H1 (cell line): Measurements from ENCODE around the gene SLC35F6. TPM values are rescaled to one million over a fixed set of nuclear protein-coding genes. Genes with fewer than 3 reads are reported as not detected.

Experiments
- CTCF ChIA-PET: fragments of 300-600 bp; sonication (Branson Sonifier 250); formaldehyde crosslinking; loops from one replicate; lab custom pipeline; 2021; ENCODE audit not compliant: partially characterized antibody; lab: Charles Lee
- POLR2A ChIA-PET: fragments of 300-600 bp; sonication (Branson Sonifier 250); formaldehyde crosslinking; loops from one replicate; lab custom pipeline; 2021; ENCODE audit warnings: inconsistent platforms; ENCODE audit not compliant: partially characterized antibody; lab: Charles Lee
- DNase-seq, 2 experiments: peaks; one replicate each; pipeline versions ENCODE4 v3.0.0 to v3.0.0-alpha.2; 2010 to 2022; ENCODE audit warnings: low spot score in 2 of 2, low read depth in 1 of 2, mixed read lengths in 1 of 2
- FAIRE-seq: peaks from 2 replicates; lab custom pipeline; 2011; peaks lifted over from hg19 to GRCh38; lab: Jason Lieb, UNC
- H2AFZ ChIP-seq: 2 replicates; pipeline ENCODE4 v1.8.1; 2012; ENCODE audit warnings: low read length, inconsistent platforms
- H2AK5ac ChIP-seq: 2 replicates; pipeline ENCODE4 v1.6.1; 2013; ENCODE audit warnings: low read depth, low read length
- H2BK120ac ChIP-seq: replicated peaks from 2 replicates; pipeline ENCODE3; 2013; ENCODE audit warnings: low read depth, low read length, inconsistent platforms
- H2BK12ac ChIP-seq: 2 replicates; pipeline ENCODE4 v1.6.1; 2013; ENCODE audit warnings: low read depth, low read length
- H2BK15ac ChIP-seq: 2 replicates; pipeline ENCODE4 v1.6.1; 2013; ENCODE audit warnings: low read length
- H2BK20ac ChIP-seq: 2 replicates; pipeline ENCODE4 v1.6.1; 2013; ENCODE audit warnings: low read length
- H2BK5ac ChIP-seq: 2 replicates; pipeline ENCODE4 v1.6.1; 2013; ENCODE audit warnings: low read depth, low read length
- H3K14ac ChIP-seq: 2 replicates; pipeline ENCODE4 v1.6.1; 2013; ENCODE audit warnings: inconsistent platforms; ENCODE audit not compliant: insufficient read length
- H3K18ac ChIP-seq: 2 replicates; pipeline ENCODE4 v1.6.1; 2013; ENCODE audit warnings: low read length; ENCODE audit errors: extremely low read depth
- H3K23ac ChIP-seq: 2 replicates; pipeline ENCODE4 v1.6.1; 2013; ENCODE audit warnings: inconsistent platforms; ENCODE audit not compliant: insufficient read length
- H3K23me2 ChIP-seq: 2 replicates; pipeline ENCODE4 v1.6.1; 2013; ENCODE audit warnings: low read depth, low read length
- H3K27ac ChIP-seq: 2 replicates; pipeline ENCODE4 v1.6.1; 2011; ENCODE audit warnings: low read depth, low read length, inconsistent platforms
- H3K27me3 ChIP-seq, 4 experiments: replicated peaks in 1 of 4; 1 replicate in 1 of 4; 2 replicates in 3 of 4; pipeline versions ENCODE4 v1.6.1 to v1.8.1; 2011 to 2013; ENCODE audit warnings: low read length in 3 of 4, mild to moderate bottlenecking in 3 of 4, inconsistent platforms in 2 of 4, mixed read lengths in 2 of 4, moderate library complexity in 1 of 4; ENCODE audit not compliant: control insufficient read depth in 3 of 4, insufficient read depth in 3 of 4; ENCODE audit errors: extremely low read depth in 1 of 4
- H3K36me3 ChIP-seq, 4 experiments: 2 replicates each; pipeline versions ENCODE4 v1.6.1 to v1.8.1; 2011 to 2013; ENCODE audit warnings: mild to moderate bottlenecking in 4 of 4, low read length in 3 of 4, moderate library complexity in 2 of 4, control low read depth in 1 of 4, inconsistent platforms in 1 of 4; ENCODE audit not compliant: insufficient read depth in 4 of 4, control insufficient read depth in 2 of 4
- H3K4ac ChIP-seq: replicated peaks from 2 replicates; pipeline ENCODE3; 2013; ENCODE audit warnings: low read length, low read depth, mixed read lengths, inconsistent platforms; ENCODE audit not compliant: insufficient read length
- H3K4me1 ChIP-seq, 4 experiments: replicated peaks in 1 of 4; 1 replicate in 1 of 4; 2 replicates in 3 of 4; pipeline versions ENCODE4 v1.6.1 to v1.8.1; 2011 to 2013; ENCODE audit warnings: low read length in 3 of 4, inconsistent platforms in 2 of 4, mixed read lengths in 1 of 4; ENCODE audit not compliant: insufficient read depth in 4 of 4, control insufficient read depth in 3 of 4
- H3K4me2 ChIP-seq, 2 experiments: 2 replicates each; pipeline versions ENCODE4 v1.6.1 to v1.8.1; 2011 to 2013; ENCODE audit warnings: low read depth in 2 of 2, low read length in 2 of 2, control low read depth in 1 of 2, inconsistent platforms in 1 of 2, mild to moderate bottlenecking in 1 of 2; ENCODE audit not compliant: insufficient read depth in 1 of 2
- H3K4me3 ChIP-seq, 4 experiments: fragments of 200-600, 300-600 bp in 1 of 4; sonication (generic), shearing (Covaris generic), sonication (Bioruptor Twin) in 1 of 4; 2 replicates each; pipeline versions ENCODE4 v1.5.1 to v1.8.1; 2011 to 2016; ENCODE audit warnings: low read length in 4 of 4, low read depth in 3 of 4, control low read depth in 2 of 4, inconsistent platforms in 2 of 4, mild to moderate bottlenecking in 2 of 4, mixed read lengths in 1 of 4, moderate library complexity in 1 of 4; ENCODE audit not compliant: insufficient read depth in 2 of 4; ENCODE audit errors: extremely low read depth in 1 of 4
- H3K56ac ChIP-seq: replicated peaks from 2 replicates; pipeline ENCODE3; 2013; ENCODE audit warnings: low read depth, mild to moderate bottlenecking, mixed read lengths, low read length, inconsistent platforms; ENCODE audit not compliant: insufficient read length
- H3K79me1 ChIP-seq: 2 replicates; pipeline ENCODE4 v1.6.1; 2013; ENCODE audit warnings: low read depth, low read length, control low read depth
- H3K79me2 ChIP-seq, 2 experiments: 2 replicates each; pipeline versions ENCODE4 v1.6.1 to v1.8.1; 2012 to 2013; ENCODE audit warnings: low read length in 2 of 2, mild to moderate bottlenecking in 2 of 2, inconsistent platforms in 1 of 2; ENCODE audit not compliant: insufficient read depth in 2 of 2, control insufficient read depth in 1 of 2
- H3K9ac ChIP-seq, 4 experiments: replicated peaks in 1 of 4; 1 replicate in 1 of 4; 2 replicates in 3 of 4; pipeline versions ENCODE4 v1.6.1 to v1.8.1; 2011 to 2013; ENCODE audit warnings: low read depth in 3 of 4, low read length in 3 of 4, control low read depth in 2 of 4, mild to moderate bottlenecking in 2 of 4, moderate library complexity in 2 of 4, inconsistent platforms in 1 of 4; ENCODE audit errors: extremely low read depth in 1 of 4
- H3K9me3 ChIP-seq, 2 experiments: 2 replicates each; pipeline versions ENCODE4 v1.6.1 to v1.8.1; 2012 to 2013; ENCODE audit warnings: mild to moderate bottlenecking in 2 of 2, moderate library complexity in 2 of 2, control low read depth in 1 of 2, inconsistent platforms in 1 of 2, low read depth in 1 of 2, low read length in 1 of 2, mixed read lengths in 1 of 2; ENCODE audit not compliant: insufficient read depth in 2 of 2
- H4K20me1 ChIP-seq, 2 experiments: replicated peaks in 1 of 2; 2 replicates each; pipeline versions ENCODE3 to v1.8.1; 2011 to 2013; ENCODE audit warnings: inconsistent platforms in 2 of 2, low read length in 2 of 2, mild to moderate bottlenecking in 1 of 2; ENCODE audit not compliant: insufficient read depth in 2 of 2, control insufficient read depth in 1 of 2
- H4K5ac ChIP-seq: 2 replicates; pipeline ENCODE4 v1.6.1; 2013; ENCODE audit warnings: low read length, low read depth, mixed read lengths, inconsistent platforms; ENCODE audit not compliant: insufficient read length
- H4K8ac ChIP-seq: 2 replicates; pipeline ENCODE4 v1.8.0; 2013; ENCODE audit warnings: mild to moderate bottlenecking, moderate library complexity, low read length, inconsistent platforms; ENCODE audit not compliant: insufficient read depth; ENCODE audit errors: extremely low read depth
- H4K91ac ChIP-seq: replicated peaks from 2 replicates; pipeline ENCODE3; 2013; ENCODE audit warnings: low read length, mixed read lengths, inconsistent platforms; ENCODE audit not compliant: insufficient read length
- BRCA1 ChIP-seq: IDR thresholded peaks from 2 replicates; pipeline ENCODE4 v1.6.1; 2012; ENCODE audit warnings: low read depth, low read length, improper control_type of control experiment
- CBX5 ChIP-seq: fragments of 300-800, 300-1000 bp; sonication (generic); IDR thresholded peaks from 2 replicates; pipeline ENCODE4 v1.7.1; 2016; ENCODE audit warnings: antibody characterized with exemption, low read length, low read depth
- CEBPB ChIP-seq: IDR thresholded peaks from 2 replicates; pipeline ENCODE4 v1.6.1; 2012; ENCODE audit warnings: low read depth, low read length
- EZH2 ChIP-seq: fragments of 200-600 bp; sonication (generic); IDR thresholded peaks from 2 replicates; pipeline ENCODE4 v1.7.1; 2012; ENCODE audit warnings: low read depth, mild to moderate bottlenecking, moderate library complexity, low read length, inconsistent platforms; ENCODE audit not compliant: severe bottlenecking
- HDAC2 ChIP-seq, 2 experiments: fragments of 300-600 bp in 1 of 2; sonication (generic) in 1 of 2; IDR thresholded peaks; 2 replicates each; pipeline ENCODE4 v1.6.1; 2011 to 2012; ENCODE audit warnings: low read depth in 2 of 2, low read length in 2 of 2, mild to moderate bottlenecking in 2 of 2, moderate library complexity in 2 of 2, borderline replicate concordance in 1 of 2, inconsistent platforms in 1 of 2
- PHF8 ChIP-seq: fragments of 200-600 bp; sonication (generic); conservative IDR thresholded peaks from 2 replicates; pipeline ENCODE4 v1.7.1; 2012; ENCODE audit warnings: low read depth, mild to moderate bottlenecking, inconsistent platforms, low read length, moderate library complexity
- POU5F1 ChIP-seq: IDR thresholded peaks from 2 replicates; pipeline ENCODE4 v1.6.1; 2011; ENCODE audit warnings: low read depth, mild to moderate bottlenecking, low read length, moderate library complexity
- SAP30 ChIP-seq: fragments of 300-600 bp; sonication (generic); IDR thresholded peaks from 2 replicates; pipeline ENCODE4 v1.7.1; 2012; ENCODE audit warnings: low read length, moderate library complexity, mild to moderate bottlenecking, inconsistent platforms; ENCODE audit not compliant: insufficient read depth, insufficient replicate concordance
- SIX5 ChIP-seq: IDR thresholded peaks from 2 replicates; pipeline ENCODE4 v1.6.1; 2011; ENCODE audit warnings: mild to moderate bottlenecking, low read depth, low read length
- SP2 ChIP-seq: IDR thresholded peaks from 2 replicates; pipeline ENCODE4 v1.6.1; 2012; ENCODE audit warnings: mild to moderate bottlenecking, low read length, inconsistent platforms
- USF2 ChIP-seq: IDR thresholded peaks from 2 replicates; pipeline ENCODE4 v1.6.1; 2011; ENCODE audit warnings: low read length, improper control_type of control experiment
- WGBS, 2 experiments: shearing (Covaris generic) in 1 of 2; methylation state at CpG; one replicate each; pipeline versions ENCODE4 v1.1.6 to v1.1.7; 2013 to 2015; ENCODE audit warnings: low lambda C conversion rate in 2 of 2, mixed read lengths in 2 of 2, inconsistent platforms in 1 of 2, low coverage in 1 of 2, missing lambda C conversion rate in 1 of 2; ENCODE audit not compliant: insufficient replicate concordance in 2 of 2, insufficient coverage in 1 of 2, insufficient read length in 1 of 2; ENCODE audit errors: extremely low coverage in 1 of 2, missing lambda C conversion rate in 1 of 2; 5-methylcytosine and 5-hydroxymethylcytosine counted together
- polyA plus RNA-seq, 7 experiments: library from polyadenylated mRNA; depleted of rRNA in 3 of 7; stranded (reverse) in 5 of 7; unstranded in 2 of 7; fragments of >200 nt in 5 of 7; fragments of 200-250 nt in 2 of 7; gene quantifications; 1 replicate in 5 of 7; 2 replicates in 1 of 7; 4 replicates in 1 of 7; pipeline versions ENCODE4 v1.2.1 to v1.2.3, GENCODE V29; 2011 to 2013; ENCODE audit warnings: missing spikeins in 2 of 7, mixed read lengths in 2 of 7
- total RNA-seq: library from RNA; stranded (reverse); fragmentation: NEBNext Ultra II Directional; extraction: Animal tissue kit (Norgen Biotek cat#: 25700); gene quantifications from 2 replicates; pipeline ENCODE4 v1.2.1, GENCODE V29; 2021

The SLC35F6 gene
- total and polyA plus RNA-seq, 2 of the 8 experiments (the other 6 are each of a cell fraction or from before 2014, with no cell fraction given) = 11.2 to 13.5 TPM

GRCh38 chr2:26769089-26769761, 5.1 kb downstream of the SLC35F6 start:
- H3K4me3 ChIP-seq = no peak overlapping the region
- no peak overlapping the region for H3K14ac ChIP-seq
- WGBS, 2 experiments = 90% methylated on average over 13 of the region's 14 CpGs; no CpG with 5 or more reads in 1 of the 2 experiments
- H2BK5ac ChIP-seq = no peak overlapping the region; the same call in 1 of the 2 replicates
- peaks cover 7 to 9% of the 10 kb centered on the region in 2 experiments for H4K20me1 ChIP-seq
- no peaks in the 10 kb centered on the region for H3K36me3 ChIP-seq
- H3K9me3 ChIP-seq = no peaks in the 10 kb centered on the region
- H3K4me1 ChIP-seq = peaks cover 0 to 9% (median 4%) of the 10 kb centered on the region in 4 experiments; a peak in 4 of 7 replicates
- no peak overlapping the region for H2BK12ac ChIP-seq
- CTCF ChIA-PET = interaction anchor here (0.6 to 2.4 kb wide), 7 partner anchors 9 to 224 kb away, joined by 3 to 9 read pairs (median 3); no protein-coding TSS in a partner anchor
- H4K5ac ChIP-seq = no peak overlapping the region
- H3K79me2 ChIP-seq = peaks cover 0 to 2% of the 10 kb centered on the region in 2 experiments; a peak in 1 of 4 replicates
- no peak overlapping the region for H2BK120ac ChIP-seq
- H3K4ac ChIP-seq = no peak overlapping the region
- no peak overlapping the region for H2BK20ac ChIP-seq
- H3K18ac ChIP-seq = no peak overlapping the region
- no peak overlapping the region for H4K91ac ChIP-seq
- H3K23me2 ChIP-seq = peaks cover 3% of the 10 kb centered on the region; the same call in 1 of the 2 replicates
- POLR2A ChIA-PET = interaction anchor here (0.8 to 1.8 kb wide), 5 partner anchors 9 to 22 kb away, joined by 3 to 6 read pairs (median 4); no protein-coding TSS in a partner anchor
- peaks cover 3% of the 10 kb centered on the region; the same call in 1 of the 2 replicates for H3K79me1 ChIP-seq
- no peak overlapping the region for H3K27ac ChIP-seq
- no peak overlapping the region for H2BK15ac ChIP-seq
- no peak overlapping the region for H3K9ac ChIP-seq
- no peak overlapping the region for H4K8ac ChIP-seq
- H3K4me2 ChIP-seq = no peak overlapping the region
- H3K56ac ChIP-seq = no peak overlapping the region
- no peak for DNase-seq
- H2AK5ac ChIP-seq = no peak overlapping the region
- H2AFZ ChIP-seq = no peak overlapping the region
- H3K27me3 ChIP-seq = peaks cover 0 to 3% (median 0%) of the 10 kb centered on the region in 4 experiments; a peak in 2 of 7 replicates
- no peak for FAIRE-seq
- no peak overlapping the region for H3K23ac ChIP-seq
- TF ChIP-seq HDAC2 (IDR thresholded peaks at IDR 0.05; ENCODE audit: borderline replicate concordance in 1 of 2, low read depth in 2 of 2, low read length in 2 of 2) (no peak), PHF8 (no peak), USF2 (no peak), POU5F1 (no peak), CBX5 (no peak), SP2 (no peak), SIX5 (no peak), EZH2 (no peak), BRCA1 (no peak), SAP30 (no peak), CEBPB (no peak)
